ENCODE measurements around the gene PLEKHO2.

DNA sequence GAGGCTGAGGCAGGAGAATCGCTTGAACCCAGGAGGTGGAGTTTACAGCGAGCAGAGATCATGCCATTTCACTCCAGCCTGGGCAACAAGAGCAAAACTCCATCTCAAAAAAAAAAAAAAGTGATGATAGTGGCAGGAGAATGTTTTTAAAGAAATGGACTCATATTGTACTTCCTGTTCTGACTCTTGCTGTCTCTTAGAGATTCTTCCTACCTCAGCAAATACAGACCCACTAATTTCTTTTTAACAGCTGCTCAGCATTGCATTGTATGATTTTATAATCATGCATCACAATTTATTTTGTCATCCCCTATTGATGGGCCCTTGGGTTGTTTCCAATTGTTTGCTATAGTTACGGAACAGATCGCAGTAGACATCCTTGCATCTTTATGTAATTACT is 61.1 kb downstream of the PLEKHO2 start:
- TF ChIP-seq, protein P1, sequence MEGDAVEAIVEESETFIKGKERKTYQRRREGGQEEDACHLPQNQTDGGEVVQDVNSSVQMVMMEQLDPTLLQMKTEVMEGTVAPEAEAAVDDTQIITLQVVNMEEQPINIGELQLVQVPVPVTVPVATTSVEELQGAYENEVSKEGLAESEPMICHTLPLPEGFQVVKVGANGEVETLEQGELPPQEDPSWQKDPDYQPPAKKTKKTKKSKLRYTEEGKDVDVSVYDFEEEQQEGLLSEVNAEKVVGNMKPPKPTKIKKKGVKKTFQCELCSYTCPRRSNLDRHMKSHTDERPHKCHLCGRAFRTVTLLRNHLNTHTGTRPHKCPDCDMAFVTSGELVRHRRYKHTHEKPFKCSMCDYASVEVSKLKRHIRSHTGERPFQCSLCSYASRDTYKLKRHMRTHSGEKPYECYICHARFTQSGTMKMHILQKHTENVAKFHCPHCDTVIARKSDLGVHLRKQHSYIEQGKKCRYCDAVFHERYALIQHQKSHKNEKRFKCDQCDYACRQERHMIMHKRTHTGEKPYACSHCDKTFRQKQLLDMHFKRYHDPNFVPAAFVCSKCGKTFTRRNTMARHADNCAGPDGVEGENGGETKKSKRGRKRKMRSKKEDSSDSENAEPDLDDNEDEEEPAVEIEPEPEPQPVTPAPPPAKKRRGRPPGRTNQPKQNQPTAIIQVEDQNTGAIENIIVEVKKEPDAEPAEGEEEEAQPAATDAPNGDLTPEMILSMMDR (IDR thresholded peaks at IDR 0.05 in 4 of 5, conservative IDR thresholded peaks at IDR 0.05 in 1 of 5), result no peak
- no peak for TF ChIP-seq POLR2A (IDR thresholded peaks at IDR 0.05)
